H7 (cell line): ENCODE data around the gene METTL16. TPM values are rescaled to one million over a fixed set of nuclear protein-coding genes. Genes with fewer than 3 reads are reported as not detected.

Source experiments
- DNase-seq: peaks from one replicate; pipeline ENCODE4 v3.0.0; 2012
- H3K27me3 ChIP-seq: 2 replicates; pipeline ENCODE4 v1.6.0; 2011; ENCODE audit warnings: mild to moderate bottlenecking, low read length; ENCODE audit not compliant: control insufficient read depth, insufficient read depth
- H3K36me3 ChIP-seq: replicated peaks from 2 replicates; pipeline ENCODE4 v1.5.1; 2011; ENCODE audit warnings: low read length; ENCODE audit not compliant: control insufficient read depth, insufficient read depth
- H3K4me3 ChIP-seq: 2 replicates; pipeline ENCODE4 v1.5.1; 2011; ENCODE audit warnings: low read depth, mild to moderate bottlenecking, control low read depth, low read length, moderate library complexity; ENCODE audit not compliant: insufficient read depth
- total RNA-seq: library from RNA; depleted of rRNA; stranded (reverse); fragments of >200 nt; shearing (Covaris generic); gene quantifications from 2 replicates; pipeline ENCODE4 v1.2.3, GENCODE V29; 2014

METTL16 gene
- total RNA-seq, 1 experiment from 2014 or later, result 21.3 TPM

DNA sequence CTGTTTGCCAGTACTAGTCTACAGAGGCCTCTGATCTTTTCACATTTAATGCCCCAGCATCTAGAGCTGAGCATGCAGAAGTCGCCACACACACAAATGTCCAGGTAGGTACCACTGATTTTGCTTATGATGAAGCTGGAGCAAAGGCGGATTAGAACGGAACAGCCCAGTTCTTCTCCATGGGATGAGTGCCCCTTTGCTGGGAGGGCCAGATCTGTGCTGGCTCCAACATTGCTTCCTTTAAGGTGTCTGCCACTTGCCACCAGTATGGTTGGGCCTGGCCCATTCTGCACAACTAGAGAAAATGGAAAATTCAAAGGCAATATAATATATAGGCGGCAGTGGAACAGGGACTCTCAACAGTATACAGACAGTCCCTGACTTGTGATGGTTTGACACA is 108.6 kb downstream of the METTL16 start:
- Histone ChIP-seq H3K4me3 (no peak overlapping the region), H3K27me3 (no peaks in the 10 kb centered on the region), H3K36me3 (no peaks in the 10 kb centered on the region)
- DNase-seq, result no peak

DNA sequence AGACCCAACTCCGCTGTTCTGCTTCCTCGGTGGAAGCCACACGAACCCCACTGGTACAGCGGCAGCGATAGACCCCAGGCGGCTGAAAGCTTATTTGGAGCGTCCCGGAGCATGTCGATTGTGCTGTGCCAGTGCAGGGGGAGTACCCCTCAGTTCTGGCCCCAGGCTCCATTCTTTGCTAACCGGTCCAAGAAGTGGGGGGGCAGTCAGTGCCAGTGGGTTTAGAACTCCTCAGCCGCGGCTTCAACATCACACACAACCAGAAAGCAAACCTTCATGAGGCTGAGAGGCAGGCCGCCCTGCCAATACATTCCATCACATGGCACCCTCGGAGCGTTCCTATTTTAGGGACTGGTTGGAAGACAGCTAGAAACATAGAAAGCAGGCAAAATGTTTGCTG is 109.1 kb downstream of the METTL16 start:
- peak overlapping the region; percentile 86 for H3K4me3 ChIP-seq
- no peaks in the 10 kb centered on the region for H3K36me3 ChIP-seq
- no peaks in the 10 kb centered on the region for H3K27me3 ChIP-seq
- peak; percentile 58 for DNase-seq

DNA sequence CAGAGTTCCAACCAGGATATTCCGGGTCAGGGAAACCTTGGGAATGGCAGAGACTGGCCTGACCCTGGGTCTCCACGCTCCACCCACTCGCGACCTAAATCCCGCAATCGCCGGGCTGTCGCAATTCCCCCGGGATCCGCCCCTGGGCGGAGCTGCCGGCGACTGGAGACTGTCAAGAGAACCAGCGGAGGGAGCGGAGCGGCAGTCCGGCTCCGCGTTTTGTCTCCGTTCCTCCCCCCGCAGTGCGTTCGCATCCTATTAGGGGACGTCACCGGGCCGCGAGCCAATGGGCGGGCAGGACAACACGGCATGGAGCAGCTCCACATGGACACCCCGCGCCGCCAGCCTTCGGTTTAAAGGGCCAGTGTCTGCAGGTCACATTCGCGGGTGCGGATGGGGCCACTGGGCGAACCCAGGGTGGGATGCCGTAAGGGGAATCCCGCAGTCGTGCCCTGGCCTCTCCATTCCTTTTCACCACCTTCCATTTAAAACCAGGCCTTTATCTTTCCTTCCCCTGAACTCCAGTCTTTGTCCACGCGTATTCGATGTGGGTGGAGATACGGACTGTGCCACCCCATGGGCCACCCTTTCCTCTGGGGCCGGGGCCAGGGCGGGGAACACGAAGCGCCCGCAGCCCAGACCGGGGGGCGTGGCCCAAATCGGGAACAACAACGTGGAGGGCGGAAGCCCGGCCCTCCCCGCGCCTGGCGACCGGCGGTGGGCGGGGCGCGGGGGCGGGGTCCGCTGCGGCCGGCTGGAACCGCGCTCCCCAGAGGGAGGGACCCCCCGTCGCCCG is 110.1 kb downstream of the METTL16 start:
- no peaks in the 10 kb centered on the region for H3K36me3 ChIP-seq
- DNase-seq, result peak; percentile 97
- H3K27me3 ChIP-seq, result no peaks in the 10 kb centered on the region
- peak overlapping the region; percentile 86 for H3K4me3 ChIP-seq

DNA sequence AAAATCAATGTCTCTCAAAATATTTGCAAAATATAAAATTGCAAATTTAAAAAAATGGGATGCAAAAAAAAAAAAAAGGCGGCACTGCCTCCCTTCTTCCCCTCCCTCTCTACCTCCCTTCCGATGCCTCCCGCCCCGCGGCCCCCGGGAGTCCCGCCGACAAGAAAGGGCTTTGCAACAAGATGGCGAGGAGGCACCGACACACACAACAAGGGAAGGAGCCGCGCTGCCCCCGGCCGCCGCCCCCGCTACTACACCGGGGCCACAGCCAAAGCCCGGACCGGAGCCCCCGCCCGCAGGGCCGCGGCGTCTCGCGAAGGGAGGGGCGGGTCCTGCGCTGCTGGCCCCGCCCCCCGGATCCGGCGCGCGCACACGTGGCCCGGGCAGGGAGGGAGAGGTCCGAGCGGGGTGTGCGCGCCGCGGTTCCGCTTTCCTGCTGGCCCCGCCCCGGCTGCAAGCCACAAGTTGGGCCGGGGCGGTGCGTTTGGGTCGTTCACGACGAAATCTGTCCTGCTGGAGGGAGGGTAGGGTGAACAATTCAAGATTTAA is 110.7 kb downstream of the METTL16 start, which contains the start of gene MNT:
MNT (minus strand) TSS at position 184 of the 549 bp plus-strand sequence. CDS start 348 bp downstream, outside the sequence.
- peak; percentile 98 for DNase-seq
- no peaks in the 10 kb centered on the region for H3K36me3 ChIP-seq
- no peaks in the 10 kb centered on the region for H3K27me3 ChIP-seq
- H3K4me3 ChIP-seq, result peak within 1 kb of the TSS; percentile 86

DNA sequence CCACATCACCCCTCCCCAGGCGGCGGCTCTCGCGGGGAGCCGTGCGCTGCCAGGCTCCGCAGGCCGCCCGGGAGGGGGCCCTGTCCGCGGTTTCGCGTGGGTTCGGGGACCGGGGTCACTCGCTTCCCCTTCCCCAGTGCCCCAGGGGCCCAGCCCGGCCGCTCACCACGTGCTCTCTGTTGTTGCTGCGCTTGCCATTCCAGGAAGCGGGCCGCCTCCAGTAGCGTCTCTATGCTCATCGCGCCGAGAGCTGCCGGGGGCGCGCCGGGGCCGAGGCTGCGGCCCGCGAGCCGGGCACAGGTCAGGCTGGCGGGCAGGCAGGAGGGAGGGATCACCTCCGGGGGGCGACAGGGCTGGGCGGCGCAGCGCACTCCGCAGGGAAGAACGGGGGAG is 111.2 kb downstream of the METTL16 start:
- DNase-seq, result peak; percentile 87
- Histone ChIP-seq H3K27me3 (no peaks in the 10 kb centered on the region), H3K36me3 (no peaks in the 10 kb centered on the region), H3K4me3 (peak overlapping the region; percentile 86)

DNA sequence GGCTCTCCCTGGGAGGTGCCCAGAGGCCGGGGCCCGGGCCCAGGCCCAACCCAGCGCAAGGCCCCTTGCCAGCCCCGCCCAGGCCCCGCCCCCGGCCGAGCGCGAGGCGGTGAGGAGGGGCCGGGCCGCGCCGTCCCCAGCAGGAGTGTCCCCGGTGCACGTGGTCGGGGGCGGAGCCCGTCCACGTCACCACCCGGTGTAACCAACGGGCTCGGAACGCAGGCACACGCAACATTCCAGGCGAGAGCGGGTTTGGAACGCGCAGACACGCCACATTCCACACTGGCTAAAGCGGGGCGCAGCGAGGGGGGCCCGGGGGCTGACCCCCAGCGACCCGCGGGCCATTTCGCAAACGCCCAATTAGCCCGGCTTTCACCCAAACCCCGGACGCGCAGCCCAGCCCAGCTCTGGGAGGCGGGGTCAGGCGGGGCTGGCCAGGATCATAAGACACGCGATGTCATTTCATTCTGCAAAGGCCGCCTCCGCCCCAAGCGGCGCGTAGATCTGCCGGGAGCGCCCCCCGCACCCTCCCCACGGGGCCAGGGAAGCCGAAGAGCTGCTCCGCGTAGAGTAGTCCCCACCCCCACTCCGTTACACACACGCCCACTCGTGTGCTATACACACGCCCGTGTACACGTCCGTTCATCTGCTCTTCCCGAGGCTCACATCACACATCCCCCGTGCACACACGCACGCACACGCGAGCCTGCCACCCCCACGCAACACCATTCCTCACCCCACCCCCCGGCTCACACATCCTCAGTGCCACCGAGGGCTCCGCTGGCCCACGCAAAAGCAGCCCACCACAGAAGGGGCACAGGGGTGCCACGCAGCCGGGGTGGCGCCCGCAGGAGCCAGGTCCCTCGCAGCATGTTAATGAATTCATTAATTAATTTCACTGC is 111.9 kb downstream of the METTL16 start:
- no peaks in the 10 kb centered on the region for H3K36me3 ChIP-seq
- no peaks in the 10 kb centered on the region for H3K27me3 ChIP-seq
- peak overlapping the region; percentile 86 for H3K4me3 ChIP-seq
- peak; percentile 99 for DNase-seq

DNA sequence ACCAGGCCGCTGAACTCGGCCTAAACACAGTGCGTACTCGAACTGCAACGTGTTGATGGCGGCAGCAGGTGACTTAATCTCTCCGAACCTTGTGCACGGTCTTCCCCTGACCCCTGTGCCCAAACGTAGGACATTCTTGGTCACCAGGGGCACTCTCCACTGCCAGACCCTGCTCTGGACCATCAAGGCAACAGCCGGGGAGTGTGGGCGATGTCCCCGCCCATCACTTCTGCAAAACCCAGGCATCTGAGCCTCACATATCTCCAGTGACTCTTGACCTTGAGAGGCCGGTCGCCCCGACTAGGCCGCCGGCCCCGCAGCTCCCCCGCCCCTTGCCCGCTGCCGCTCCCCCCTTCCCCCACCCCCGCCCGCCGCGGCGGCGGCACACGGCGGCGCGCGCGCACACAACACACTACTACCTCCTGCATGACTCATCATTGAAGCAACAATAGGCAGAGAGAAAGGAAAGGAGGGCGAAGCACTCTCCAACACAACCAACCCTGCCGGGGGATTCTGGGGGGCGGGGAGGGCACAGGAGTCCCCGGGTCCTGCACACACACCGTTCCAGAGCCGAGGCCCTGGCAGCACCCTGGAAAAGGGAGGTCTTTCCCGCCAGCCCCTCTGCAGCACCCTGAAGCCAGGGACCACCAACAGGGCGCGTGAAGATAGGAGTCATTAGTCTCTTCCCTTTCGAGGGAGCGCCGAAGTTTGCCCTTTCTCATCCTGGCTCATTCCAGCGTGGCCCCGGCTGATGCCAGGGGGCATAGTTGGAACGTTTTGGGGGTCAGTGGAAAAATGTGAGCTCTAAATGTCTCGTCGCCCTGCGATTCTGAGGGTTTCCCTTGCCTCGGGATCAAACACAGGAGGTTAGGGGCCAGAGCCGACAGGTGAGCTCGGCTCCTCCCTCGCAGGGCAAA is 112.8 kb downstream of the METTL16 start:
- H3K36me3 ChIP-seq, result no peaks in the 10 kb centered on the region
- peak overlapping the region; percentile 86 for H3K4me3 ChIP-seq
- DNase-seq, result peak; percentile 89
- no peaks in the 10 kb centered on the region for H3K27me3 ChIP-seq

DNA sequence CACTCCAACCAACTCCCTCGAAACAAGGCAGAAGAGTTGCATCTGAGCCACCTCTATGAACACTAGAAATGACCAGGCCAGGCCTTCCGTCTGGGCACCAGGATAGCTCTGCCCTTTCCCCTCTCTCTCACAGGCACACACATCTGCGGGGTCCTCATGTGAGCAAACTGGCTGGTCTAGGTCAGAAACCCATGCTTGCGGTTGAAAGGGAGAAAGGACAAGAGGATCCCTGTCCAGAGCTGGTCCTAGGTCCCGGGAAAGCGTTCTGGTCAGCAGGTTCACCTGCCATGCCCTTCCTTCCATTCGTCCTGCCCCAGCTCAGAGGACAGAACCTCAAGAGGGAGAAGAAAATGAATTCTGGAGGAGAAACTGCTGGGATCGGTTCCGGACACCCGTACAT is 113.5 kb downstream of the METTL16 start:
- no peaks in the 10 kb centered on the region for H3K36me3 ChIP-seq
- DNase-seq, result peak; percentile 24
- no peaks in the 10 kb centered on the region for H3K27me3 ChIP-seq
- H3K4me3 ChIP-seq, result peak overlapping the region; percentile 86

DNA sequence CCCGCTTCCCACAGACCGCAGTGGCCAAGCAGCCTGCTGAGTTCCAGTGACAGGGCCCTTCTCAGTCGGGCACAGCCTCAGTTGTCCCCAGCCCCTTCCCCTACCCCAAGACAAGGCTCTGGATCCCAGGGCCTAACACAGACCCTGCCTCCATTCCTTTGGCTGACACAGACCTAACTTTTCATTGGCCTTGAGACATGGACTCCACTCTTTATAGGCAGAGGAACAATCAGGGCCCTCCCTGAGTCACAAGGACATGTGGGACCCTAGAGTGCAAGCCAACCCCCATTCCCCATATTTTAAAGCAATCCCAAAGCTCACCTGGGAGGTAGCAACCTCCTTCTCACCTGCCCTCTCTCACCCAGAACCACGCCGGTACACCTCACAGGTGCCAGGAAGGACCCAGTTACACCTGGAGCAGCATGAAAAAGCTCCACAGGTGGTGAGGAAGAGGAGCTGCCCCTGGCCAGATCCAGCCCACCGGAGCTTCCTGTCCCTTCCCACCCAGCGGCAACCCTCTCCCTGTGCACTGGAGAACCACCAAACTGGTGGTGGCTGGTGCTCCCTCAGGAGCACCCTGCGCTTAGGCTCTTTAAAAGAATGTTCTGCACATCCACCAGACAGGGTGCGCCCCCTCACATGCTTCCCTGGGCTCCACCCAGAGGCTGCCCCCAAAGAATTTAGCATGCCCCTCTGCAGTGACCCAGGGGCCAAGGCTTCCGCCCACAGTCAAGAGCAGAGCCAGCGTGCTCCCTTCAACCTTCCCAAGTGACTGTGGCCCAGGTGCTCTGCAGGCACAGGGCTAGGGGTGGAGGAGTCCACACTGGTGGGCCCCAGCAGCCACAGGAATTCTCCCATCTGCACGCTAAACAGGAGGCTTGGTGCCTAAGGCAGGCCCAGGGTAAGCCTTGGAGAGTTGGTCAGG is 114.2 kb downstream of the METTL16 start:
- Histone ChIP-seq H3K27me3 (no peaks in the 10 kb centered on the region), H3K36me3 (no peaks in the 10 kb centered on the region), H3K4me3 (peak overlapping the region; percentile 4)

DNA sequence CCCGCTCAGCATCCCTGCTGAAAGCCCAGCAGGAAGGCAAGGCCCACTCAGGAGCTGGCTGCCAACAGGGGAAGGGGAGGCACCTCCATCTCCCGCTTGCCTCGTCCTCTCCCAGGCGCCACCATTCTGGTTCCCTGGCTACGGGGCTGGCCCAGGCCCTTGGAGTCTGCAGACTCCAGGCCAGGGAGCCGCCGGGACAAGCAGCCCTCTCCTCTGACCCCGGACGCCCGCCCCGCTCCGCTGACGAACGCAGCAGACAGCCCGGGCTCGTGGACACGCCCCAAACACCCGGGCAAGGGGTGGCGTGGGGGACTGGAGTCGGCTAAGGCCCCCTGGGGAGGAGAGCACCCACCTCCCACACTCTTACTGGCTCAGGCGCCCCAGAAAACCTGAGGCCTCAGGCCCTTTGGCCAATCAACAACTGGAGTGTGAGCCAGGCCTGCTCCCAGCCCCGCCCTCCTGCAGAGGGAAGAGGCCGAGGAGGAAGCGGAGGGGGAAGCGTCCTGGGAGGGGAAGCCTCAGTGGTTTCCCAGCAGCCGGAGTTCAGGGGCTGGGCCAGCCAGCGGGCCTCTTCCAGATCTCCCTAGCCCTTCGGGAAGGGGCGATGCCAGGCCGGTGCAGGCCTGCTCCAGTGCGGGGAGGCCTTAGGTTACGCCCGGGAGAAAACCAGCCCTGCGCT is 115.0 kb downstream of the METTL16 start:
- peak; percentile 94 for DNase-seq
- H3K4me3 ChIP-seq, result peak overlapping the region; percentile 34
- H3K36me3 ChIP-seq, result no peaks in the 10 kb centered on the region
- H3K27me3 ChIP-seq, result no peaks in the 10 kb centered on the region

More for the DNA sequence above, 114.2 kb downstream of the METTL16 start:
- no peak for DNase-seq

DNA sequence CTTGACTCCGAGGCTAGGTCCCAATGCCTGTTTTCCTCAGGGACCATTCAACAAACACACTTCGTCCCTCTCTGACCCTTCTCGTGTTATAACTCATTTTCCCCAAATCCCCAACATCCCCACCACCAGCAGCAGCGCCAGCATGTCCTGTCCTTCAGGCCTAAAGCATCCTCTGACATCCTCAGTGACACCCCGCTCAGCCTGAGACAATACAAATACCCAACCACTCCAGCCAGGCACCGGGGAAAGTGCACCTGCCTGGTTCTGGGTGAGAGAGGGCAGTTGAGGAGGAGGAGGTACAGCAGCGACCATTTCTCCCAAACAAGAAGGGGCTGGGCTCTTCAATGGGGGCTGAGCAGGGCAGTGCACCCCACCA is 115.5 kb downstream of the METTL16 start:
- Histone ChIP-seq H3K36me3 (no peaks in the 10 kb centered on the region), H3K27me3 (no peaks in the 10 kb centered on the region), H3K4me3 (peak overlapping the region; percentile 34)
- DNase-seq, result no peak

DNA sequence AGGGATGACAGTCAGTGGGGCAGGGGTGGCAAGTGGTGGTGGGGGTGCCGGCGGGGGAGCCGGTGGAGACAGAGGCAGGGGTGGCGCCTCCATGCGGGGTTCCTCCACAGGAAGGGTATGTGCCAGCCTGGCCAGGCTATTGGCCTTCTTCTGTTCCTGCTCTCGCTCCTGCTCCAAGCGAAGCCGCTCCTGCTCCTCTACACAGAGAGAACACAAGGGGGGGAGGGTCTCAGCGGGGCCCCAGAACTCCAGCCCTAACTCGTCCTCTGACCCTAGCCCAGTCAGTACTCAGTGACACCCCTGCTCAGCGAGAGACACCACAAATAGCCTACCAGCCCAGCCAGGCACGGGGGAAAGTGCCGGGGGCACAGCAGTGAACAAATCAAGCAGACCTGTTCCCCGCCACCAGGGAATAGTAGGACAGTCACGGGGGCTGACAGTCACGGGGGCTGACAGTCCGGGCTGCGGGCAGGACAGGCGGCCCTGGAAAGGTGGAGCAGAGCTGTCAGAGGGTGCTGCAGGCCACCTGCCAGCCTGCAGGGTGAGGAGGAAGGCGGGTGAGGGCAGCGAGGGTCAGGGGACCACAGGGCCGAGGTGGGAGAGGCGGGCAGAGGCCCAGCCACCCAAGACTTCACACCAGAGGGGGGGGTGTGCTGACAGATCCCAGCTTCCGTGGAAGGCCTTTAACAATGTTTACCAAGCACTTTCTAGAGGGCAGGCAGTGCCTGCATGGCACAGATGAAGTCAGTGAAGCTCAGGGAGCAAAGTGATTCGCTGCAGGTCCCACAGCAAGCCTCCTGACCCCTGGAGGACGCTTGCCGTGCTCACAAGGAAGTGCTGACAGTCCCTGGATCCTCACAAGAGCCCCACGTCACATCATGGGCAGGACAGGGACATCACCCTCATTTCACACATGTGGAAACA is 116.2 kb downstream of the METTL16 start:
- peak; percentile 46 for DNase-seq
- no peak overlapping the region for H3K4me3 ChIP-seq
- no peaks in the 10 kb centered on the region for H3K36me3 ChIP-seq
- H3K27me3 ChIP-seq, result no peaks in the 10 kb centered on the region
